ENCODE results near the gene CD320.

CD320 gene

GRCh38 chr19:8338835-8339234 lies 30.7 kb upstream of the CD320 start:
- Histone ChIP-seq H3K4me3 (ENCODE audit: low read length) (no peak overlapping the region), H3K9ac (ENCODE audit: low read length) (no peak overlapping the region), H3K36me3 (ENCODE audit: control insufficient read depth, insufficient read depth, low read length) (no peaks in the 10 kb centered on the region), H3K27me3 (ENCODE audit: control insufficient read depth, insufficient read depth, low read length) (peaks cover 25% of the 10 kb centered on the region), H3K27ac (ENCODE audit: low read depth, low read length) (no peak overlapping the region), H3K4me1 (ENCODE audit: control insufficient read depth, insufficient read depth, low read length) (peaks cover 3% of the 10 kb centered on the region)

- Histone ChIP-seq H3K27me3 (ENCODE audit: control insufficient read depth, insufficient read depth, low read length) (peaks cover 35% of the 10 kb centered on the region), H3K4me3 (ENCODE audit: low read length) (no peak overlapping the region), H3K9ac (ENCODE audit: low read length) (no peak overlapping the region), H3K4me1 (ENCODE audit: control insufficient read depth, insufficient read depth, low read length) (peaks cover 3% of the 10 kb centered on the region), H3K36me3 (ENCODE audit: control insufficient read depth, insufficient read depth, low read length) (no peaks in the 10 kb centered on the region), H3K27ac (ENCODE audit: low read depth, low read length) (no peak overlapping the region)
Measured at GRCh38 chr19:8337728-8338127, 29.6 kb upstream of the CD320 start.

GRCh38 chr19:8336660-8337059 lies 28.5 kb upstream of the CD320 start:
- Histone ChIP-seq H3K4me1 (ENCODE audit: control insufficient read depth, insufficient read depth, low read length) (peaks cover 3% of the 10 kb centered on the region), H3K9ac (ENCODE audit: low read length) (no peak overlapping the region), H3K36me3 (ENCODE audit: control insufficient read depth, insufficient read depth, low read length) (no peaks in the 10 kb centered on the region), H3K27ac (ENCODE audit: low read depth, low read length) (no peak overlapping the region), H3K4me3 (ENCODE audit: low read length) (no peak overlapping the region), H3K27me3 (ENCODE audit: control insufficient read depth, insufficient read depth, low read length) (peaks cover 31% of the 10 kb centered on the region)

- peaks cover 31% of the 10 kb centered on the region for H3K27me3 ChIP-seq (ENCODE audit: control insufficient read depth, insufficient read depth, low read length)
- H3K27ac ChIP-seq (ENCODE audit: low read depth, low read length) = no peak overlapping the region
- peaks cover 3% of the 10 kb centered on the region for H3K4me1 ChIP-seq (ENCODE audit: control insufficient read depth, insufficient read depth, low read length)
Measured at GRCh38 chr19:8336072-8336569, 28.0 kb upstream of the CD320 start.

GRCh38 chr19:8335343-8336071 lies 27.3 kb upstream of the CD320 start:
- Histone ChIP-seq H3K36me3 (ENCODE audit: control insufficient read depth, insufficient read depth, low read length) (no peaks in the 10 kb centered on the region), H3K27ac (ENCODE audit: low read depth, low read length) (no peak overlapping the region), H3K9ac (ENCODE audit: low read length) (no peak overlapping the region), H3K4me1 (ENCODE audit: control insufficient read depth, insufficient read depth, low read length) (peaks cover 3% of the 10 kb centered on the region), H3K4me3 (ENCODE audit: low read length) (peak overlapping the region; percentile 33), H3K27me3 (ENCODE audit: control insufficient read depth, insufficient read depth, low read length) (peaks cover 31% of the 10 kb centered on the region)

More at GRCh38 chr19:8336072-8336569, 28.0 kb upstream of the CD320 start:
- H3K36me3 ChIP-seq (ENCODE audit: control insufficient read depth, insufficient read depth, low read length) = no peaks in the 10 kb centered on the region
- H3K4me3 ChIP-seq (ENCODE audit: low read length) = no peak overlapping the region
- no peak overlapping the region for H3K9ac ChIP-seq (ENCODE audit: low read length)

GRCh38 chr19:8334458-8335342 lies 26.5 kb upstream of the CD320 start:
- peak overlapping the region; percentile 33 for H3K4me3 ChIP-seq (ENCODE audit: low read length)
- peaks cover 3% of the 10 kb centered on the region for H3K4me1 ChIP-seq (ENCODE audit: control insufficient read depth, insufficient read depth, low read length)
- H3K27me3 ChIP-seq (ENCODE audit: control insufficient read depth, insufficient read depth, low read length) = peaks cover 28% of the 10 kb centered on the region
- H3K36me3 ChIP-seq (ENCODE audit: control insufficient read depth, insufficient read depth, low read length) = no peaks in the 10 kb centered on the region
- H3K9ac ChIP-seq (ENCODE audit: low read length) = no peak overlapping the region
- H3K27ac ChIP-seq (ENCODE audit: low read depth, low read length) = no peak overlapping the region

GRCh38 chr19:8333767-8334457 lies 25.8 kb upstream of the CD320 start:
- Histone ChIP-seq H3K4me3 (ENCODE audit: low read length) (no peak overlapping the region), H3K36me3 (ENCODE audit: control insufficient read depth, insufficient read depth, low read length) (no peaks in the 10 kb centered on the region), H3K27ac (ENCODE audit: low read depth, low read length) (no peak overlapping the region), H3K9ac (ENCODE audit: low read length) (no peak overlapping the region), H3K4me1 (ENCODE audit: control insufficient read depth, insufficient read depth, low read length) (peaks cover 3% of the 10 kb centered on the region), H3K27me3 (ENCODE audit: control insufficient read depth, insufficient read depth, low read length) (peaks cover 28% of the 10 kb centered on the region)

- Histone ChIP-seq H3K36me3 (ENCODE audit: control insufficient read depth, insufficient read depth, low read length) (no peaks in the 10 kb centered on the region), H3K4me3 (ENCODE audit: low read length) (no peak overlapping the region), H3K9ac (ENCODE audit: low read length) (no peak overlapping the region), H3K27me3 (ENCODE audit: control insufficient read depth, insufficient read depth, low read length) (peaks cover 26% of the 10 kb centered on the region), H3K4me1 (ENCODE audit: control insufficient read depth, insufficient read depth, low read length) (peaks cover 3% of the 10 kb centered on the region), H3K27ac (ENCODE audit: low read depth, low read length) (no peak overlapping the region)
Measured at GRCh38 chr19:8332976-8333766, 25.0 kb upstream of the CD320 start.

- H3K27me3 ChIP-seq (ENCODE audit: control insufficient read depth, insufficient read depth, low read length) = peaks cover 22% of the 10 kb centered on the region
- H3K27ac ChIP-seq (ENCODE audit: low read depth, low read length) = no peak overlapping the region
- no peak overlapping the region for H3K4me3 ChIP-seq (ENCODE audit: low read length)
- H3K9ac ChIP-seq (ENCODE audit: low read length) = no peak overlapping the region
- no peaks in the 10 kb centered on the region for H3K36me3 ChIP-seq (ENCODE audit: control insufficient read depth, insufficient read depth, low read length)
- peaks cover 3% of the 10 kb centered on the region for H3K4me1 ChIP-seq (ENCODE audit: control insufficient read depth, insufficient read depth, low read length)
Measured at GRCh38 chr19:8331263-8331845, 23.2 kb upstream of the CD320 start.

- H3K27me3 ChIP-seq (ENCODE audit: control insufficient read depth, insufficient read depth, low read length) = peaks cover 18% of the 10 kb centered on the region
- no peaks in the 10 kb centered on the region for H3K36me3 ChIP-seq (ENCODE audit: control insufficient read depth, insufficient read depth, low read length)
- H3K27ac ChIP-seq (ENCODE audit: low read depth, low read length) = no peak overlapping the region
- H3K9ac ChIP-seq (ENCODE audit: low read length) = no peak overlapping the region
- no peak overlapping the region for H3K4me3 ChIP-seq (ENCODE audit: low read length)
- peaks cover 3% of the 10 kb centered on the region for H3K4me1 ChIP-seq (ENCODE audit: control insufficient read depth, insufficient read depth, low read length)
Measured at GRCh38 chr19:8329996-8330395, 21.8 kb upstream of the CD320 start.

GRCh38 chr19:8325454-8325853 lies 17.3 kb upstream of the CD320 start:
- peaks cover 2% of the 10 kb centered on the region for H3K27me3 ChIP-seq (ENCODE audit: control insufficient read depth, insufficient read depth, low read length)
- H3K4me1 ChIP-seq (ENCODE audit: control insufficient read depth, insufficient read depth, low read length) = peaks cover 5% of the 10 kb centered on the region
- H3K27ac ChIP-seq (ENCODE audit: low read depth, low read length) = no peak overlapping the region
- H3K4me3 ChIP-seq (ENCODE audit: low read length) = no peak overlapping the region
- H3K9ac ChIP-seq (ENCODE audit: low read length) = no peak overlapping the region
- peaks cover 3% of the 10 kb centered on the region for H3K36me3 ChIP-seq (ENCODE audit: control insufficient read depth, insufficient read depth, low read length)
